Nucleus accumbens (tissue), 56 donors: ENCODE measurements around the gene ULBP2.
"Not testable (repeated sequence)": the region's sequence is repeated elsewhere in the genome, so short reads cannot be mapped to it uniquely, and the experiment has no call there.

ENCODE experiments used
- DNase-seq, 56 donors: peaks; one replicate each; lab custom pipeline; 2025; lab: John Stamatoyannopoulos, UW

ULBP2 gene

DNA sequence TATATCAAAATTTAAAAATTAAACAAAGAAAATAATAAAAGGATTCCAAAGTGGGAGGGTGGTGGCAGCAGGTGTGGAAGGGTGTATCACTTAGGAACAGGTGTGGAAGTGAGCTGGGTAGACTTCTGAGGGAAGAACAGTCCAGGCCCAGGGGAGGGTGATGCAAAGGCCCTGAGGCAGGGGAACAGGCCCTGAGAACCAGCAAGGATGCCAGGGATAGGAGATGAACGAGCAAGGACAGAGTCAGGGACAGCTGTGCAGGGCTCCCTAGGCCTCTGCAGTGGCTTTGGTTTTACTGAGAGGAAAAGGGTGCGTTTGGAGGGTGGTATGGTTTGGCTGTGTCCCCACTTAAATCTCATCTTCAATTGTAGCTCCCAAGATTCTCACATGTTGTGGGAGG lies 34.5 kb upstream of the ULBP2 start:
- no peak for DNase-seq

DNA sequence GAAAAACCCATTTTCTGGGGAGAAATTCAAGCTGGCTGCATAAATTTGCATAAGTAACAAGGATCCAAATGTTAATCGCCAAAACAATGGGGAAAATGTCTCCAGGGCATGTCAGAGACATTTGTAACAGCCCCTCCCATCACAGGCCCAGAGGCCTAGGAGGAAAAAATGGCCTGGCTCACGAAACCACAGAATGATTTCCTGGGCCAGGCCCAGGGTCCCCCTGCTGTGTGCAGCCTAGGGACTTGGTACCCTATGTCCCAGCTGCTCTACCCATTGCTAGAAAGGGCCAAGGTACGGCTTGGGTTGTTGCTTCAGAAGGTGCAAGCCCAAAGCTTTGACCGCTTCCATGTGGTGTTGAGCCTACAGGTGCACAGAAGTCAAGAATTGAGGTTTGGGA lies 33.3 kb upstream of the ULBP2 start:
- DNase-seq: not testable (repeated sequence)

DNA sequence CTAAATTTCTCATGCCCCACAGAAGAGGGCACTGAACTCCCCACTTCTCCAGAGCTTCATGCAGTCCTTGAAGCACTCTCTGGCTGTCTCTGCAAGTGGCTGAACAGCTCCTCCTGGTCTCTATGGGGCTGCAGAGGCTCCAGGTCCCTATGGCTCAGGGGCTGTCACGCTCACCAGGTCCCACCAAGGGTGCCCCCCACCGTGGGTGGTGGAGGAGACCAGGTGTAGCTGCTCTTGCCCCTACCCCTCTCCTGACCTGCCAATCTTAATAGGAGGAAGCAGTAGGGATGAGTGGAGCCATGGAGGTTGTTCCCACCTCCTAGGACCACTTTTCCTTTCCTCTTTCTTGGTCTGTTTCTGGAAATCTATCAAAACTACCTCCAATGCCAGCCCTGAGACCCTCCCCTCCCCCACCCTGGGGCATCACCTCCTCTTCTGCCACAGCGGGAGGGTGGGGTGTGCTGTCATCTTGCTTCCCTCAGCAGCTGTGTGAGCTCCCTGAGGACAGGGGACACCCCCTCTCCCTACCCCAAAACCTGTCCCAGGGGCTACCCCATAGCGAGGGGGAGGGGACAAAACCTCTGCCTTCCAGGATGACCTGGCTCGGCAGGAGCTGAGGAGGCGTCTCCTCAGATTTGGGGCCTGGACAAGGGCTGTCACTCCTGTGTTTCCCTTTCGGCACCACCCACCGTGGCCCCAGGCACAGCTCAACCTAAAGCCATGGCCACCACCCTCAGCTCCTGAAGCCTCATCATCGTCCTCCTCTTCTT lies 31.9 kb upstream of the ULBP2 start:
- no peak for DNase-seq

DNA sequence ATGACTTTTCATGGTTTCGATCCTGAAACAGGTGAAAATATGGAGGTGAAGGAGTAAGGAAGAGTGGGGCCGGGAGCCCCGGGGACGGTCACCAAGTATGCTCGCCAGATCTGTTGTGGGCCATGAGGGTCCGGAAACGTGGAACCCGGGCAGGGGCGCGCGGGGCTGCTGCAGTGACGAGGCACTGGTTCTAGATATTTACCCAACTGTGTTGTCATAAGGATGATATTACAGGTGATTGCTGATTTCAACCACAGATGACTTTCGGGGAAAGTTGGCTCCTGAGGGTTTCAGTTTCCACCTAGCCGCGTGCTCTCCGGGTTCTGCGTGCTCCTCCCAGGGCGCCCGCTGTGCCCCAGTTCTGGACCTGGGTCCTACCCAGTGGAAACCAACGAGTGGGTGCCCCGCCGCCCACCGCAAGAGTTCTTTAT lies 31.1 kb upstream of the ULBP2 start:
- DNase-seq: no peak

DNA sequence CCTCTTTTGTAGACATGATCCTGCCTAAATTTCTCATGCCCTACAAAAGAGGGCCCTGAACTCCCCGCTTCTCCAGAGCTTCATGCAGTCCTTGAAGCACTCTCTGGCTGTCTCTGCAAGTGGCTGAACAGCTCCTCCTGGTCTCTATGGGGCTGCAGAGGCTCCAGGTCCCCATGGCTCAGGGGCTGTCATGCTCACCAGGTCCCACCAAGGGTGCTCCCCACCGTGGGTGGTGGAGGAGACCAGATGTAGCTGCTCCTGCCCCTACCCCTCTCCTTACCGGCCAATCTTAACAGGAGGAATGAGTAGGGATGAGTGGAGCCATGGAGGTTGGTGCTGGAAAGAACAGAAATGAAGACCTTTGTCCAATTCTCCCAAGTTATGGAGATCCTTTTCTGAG lies 29.1 kb upstream of the ULBP2 start:
- not testable (repeated sequence) for DNase-seq

DNA sequence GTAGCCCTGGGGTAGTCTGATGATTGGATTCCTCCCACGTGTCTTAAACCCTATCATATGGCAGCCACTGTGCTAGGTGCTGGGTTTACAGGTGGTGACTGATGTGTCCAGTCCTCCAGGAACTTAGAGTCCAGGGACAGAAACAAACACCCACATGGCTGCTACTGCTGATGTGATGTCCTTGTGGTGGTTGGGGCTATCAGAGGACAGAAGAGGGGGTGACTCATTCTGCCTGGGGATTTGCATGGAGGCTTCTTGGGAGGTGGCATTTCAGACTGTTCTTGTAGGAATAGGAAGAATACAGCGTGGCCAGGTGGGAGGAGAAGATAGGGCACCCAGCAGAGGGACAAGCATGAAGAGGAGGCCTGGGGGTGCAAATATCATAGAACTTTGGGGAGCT lies 28.7 kb upstream of the ULBP2 start:
- no peak for DNase-seq

DNA sequence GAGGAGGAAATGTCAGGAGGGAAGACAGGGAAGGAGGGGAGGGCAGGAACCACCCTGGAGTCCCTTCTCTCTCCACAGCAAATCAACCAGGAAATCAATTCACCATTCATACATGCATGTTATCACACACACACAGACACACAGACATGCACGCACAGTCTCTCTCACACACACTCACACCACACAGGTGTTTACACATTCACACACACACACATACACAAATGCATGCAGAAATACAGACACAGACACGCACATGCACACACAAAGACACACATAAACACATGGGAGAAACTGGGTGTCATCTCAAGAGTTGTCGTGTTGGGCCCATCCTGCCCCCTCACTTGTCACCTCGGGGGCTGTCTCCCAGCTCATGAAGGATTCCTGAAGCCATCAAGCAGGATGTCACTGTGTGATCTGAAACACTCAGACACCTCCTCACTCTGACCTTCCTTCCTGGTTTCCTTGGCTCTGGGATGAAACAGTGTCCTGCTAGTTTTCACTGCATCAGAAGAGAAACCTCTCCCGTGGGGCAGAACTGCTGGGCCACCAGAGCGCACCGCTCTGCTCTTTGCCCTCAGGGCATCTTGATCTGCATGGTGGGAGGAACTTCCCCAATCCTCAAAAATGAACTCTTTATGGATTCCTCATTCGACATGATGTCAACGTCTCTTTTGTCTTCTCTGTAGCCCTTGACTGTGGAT lies 28.1 kb upstream of the ULBP2 start:
- no peak for DNase-seq

DNA sequence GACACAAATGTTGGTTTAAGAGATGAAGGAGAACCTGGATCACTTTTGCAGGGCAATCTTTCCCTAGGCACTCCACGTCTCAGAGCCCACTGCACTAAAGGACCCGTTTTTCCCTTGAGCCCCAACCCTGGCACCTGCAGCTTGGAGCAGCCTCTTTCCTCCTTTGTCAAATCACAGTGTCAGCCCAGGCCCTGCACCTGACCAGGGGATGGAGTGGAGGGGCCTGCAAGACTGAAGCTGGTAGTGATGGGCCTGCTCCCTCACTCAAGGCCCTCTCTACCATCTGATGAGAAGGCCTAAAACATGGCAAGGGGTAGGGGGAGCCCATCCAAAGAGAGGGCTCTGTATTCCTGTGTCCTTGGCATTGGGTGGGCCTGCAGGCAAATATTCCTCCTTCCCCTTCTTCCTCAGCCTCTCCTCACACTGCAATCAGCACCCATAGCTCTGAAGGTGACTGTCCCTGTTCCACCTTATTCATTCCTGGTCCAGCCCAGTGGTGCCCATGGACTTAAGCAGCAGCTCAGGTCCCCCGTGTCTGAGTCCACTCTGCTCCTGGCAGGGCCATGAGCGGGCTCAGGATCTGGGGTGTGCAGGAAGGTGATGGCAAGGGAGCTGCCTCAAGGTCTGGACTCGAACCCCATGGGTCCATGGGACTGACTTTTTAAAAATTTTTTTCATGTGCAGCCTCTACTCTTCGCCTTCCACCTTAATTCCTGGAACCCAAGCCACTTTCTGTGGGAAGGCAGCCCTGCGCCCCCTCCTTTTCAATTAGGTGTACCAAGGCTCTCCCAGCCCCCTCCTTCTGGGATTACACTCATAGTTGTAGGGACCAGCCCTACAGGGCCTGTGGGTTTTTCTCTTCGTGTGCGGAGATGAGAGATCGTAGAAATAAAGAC lies 25.6 kb upstream of the ULBP2 start:
- no peak for DNase-seq

DNA sequence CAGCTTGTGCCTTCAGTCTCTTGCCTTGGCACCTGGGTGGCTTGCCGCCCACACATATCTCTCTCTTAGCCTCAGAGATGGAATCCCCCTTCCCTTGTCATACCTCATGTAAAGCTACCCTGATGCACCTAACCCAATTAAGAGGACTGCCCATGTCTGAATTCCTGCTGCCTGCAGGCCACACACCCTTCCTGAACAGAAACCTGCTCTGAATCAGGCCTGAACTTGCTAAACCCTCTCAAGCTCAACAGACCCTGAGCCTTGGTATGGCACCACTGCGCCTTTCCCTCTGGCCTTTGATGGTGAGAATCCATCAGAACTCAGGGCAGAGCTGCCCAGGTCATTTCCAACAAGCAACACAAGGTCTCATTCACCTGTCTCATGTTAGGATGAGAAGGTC lies 24.1 kb upstream of the ULBP2 start:
- DNase-seq: no peak

DNA sequence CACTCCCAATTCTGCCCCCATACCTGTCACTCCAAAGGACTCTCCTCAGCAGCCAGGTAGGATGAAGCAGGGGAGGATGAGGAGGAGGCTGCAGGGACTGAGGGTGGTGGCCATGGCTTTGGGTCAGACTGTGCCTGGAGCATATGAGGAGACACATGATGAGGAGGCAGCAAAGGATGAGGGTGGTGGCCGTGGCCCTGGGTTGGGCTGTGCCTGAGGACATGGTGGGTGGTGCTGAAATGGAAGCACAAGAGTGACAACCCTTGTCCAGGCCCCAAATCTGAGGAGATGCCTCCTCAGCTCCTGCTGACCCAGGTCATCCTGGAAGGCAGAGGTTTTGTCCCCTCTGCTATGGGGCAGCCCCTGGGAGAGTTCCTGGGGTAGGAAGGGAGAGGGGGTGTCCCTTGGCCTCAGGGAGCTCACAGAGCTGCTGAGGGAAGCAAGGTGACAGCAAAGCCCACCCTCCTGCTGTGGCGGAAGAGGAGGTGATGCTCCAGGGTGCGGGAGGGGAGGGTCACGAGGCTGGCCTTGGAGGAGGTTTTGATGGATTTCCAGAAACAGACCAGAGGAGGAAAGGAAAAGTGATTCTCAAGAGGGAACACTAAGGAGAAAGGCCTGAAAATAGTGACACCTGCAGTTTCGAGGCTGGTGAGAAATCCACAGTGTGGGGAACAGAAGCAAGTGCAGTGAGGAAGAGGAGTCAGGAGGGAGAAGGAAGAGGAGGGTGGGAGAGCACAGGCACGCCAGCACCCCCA lies 23.5 kb upstream of the ULBP2 start:
- no peak for DNase-seq

DNA sequence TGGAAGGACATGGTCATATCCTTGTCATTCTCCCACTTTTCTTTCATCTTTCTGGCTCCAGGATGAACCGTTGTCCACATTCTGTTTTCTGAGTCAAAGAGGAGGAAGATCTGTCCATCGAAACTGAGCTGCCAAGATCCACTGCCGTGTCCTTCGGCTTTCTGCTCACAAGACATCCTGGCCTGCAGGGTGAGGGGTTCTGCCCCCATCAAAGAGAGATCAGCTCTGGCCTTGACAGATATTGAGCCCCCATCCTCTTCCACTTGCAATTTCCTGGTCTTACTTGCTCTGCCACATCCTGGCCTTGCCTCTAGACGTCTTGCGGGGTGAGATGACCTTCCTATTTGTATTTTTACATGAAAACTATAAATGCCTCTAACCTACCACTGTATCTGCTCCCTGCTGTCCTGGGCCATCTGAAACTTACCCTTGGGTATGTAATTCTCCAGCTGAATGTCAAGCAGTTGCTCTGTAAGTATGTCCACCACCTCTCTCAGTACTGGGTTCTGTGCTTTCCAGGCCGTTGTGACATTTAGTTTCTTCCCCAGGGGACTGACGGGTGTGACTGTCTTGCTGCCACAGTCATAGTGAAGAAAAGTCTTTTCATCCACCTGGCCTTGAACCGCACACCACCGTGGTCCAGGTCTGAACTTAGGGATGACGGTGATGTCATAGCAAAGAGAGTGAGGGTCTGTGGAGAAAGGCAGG lies 22.5 kb upstream of the ULBP2 start:
- DNase-seq: not testable (repeated sequence)

DNA sequence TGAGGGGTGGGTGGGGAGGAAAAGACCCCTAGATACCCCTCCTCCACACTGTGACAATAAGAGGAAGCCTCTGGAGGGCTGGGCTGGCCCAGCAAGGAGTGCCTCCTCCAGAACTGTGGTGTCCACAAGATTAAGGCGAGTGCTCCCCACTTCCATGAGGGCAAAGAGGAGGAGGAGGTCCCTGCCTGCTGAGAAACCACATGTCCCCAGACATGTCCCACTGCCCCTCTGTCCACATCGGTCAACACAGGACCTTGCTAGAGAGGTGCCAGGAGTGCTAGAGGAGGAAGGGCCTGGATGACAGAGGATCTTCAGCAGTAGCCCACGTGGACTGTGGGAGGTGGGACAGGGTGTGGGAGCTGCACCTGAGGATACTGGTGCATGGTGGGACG lies 22.0 kb upstream of the ULBP2 start:
- DNase-seq: no peak

DNA sequence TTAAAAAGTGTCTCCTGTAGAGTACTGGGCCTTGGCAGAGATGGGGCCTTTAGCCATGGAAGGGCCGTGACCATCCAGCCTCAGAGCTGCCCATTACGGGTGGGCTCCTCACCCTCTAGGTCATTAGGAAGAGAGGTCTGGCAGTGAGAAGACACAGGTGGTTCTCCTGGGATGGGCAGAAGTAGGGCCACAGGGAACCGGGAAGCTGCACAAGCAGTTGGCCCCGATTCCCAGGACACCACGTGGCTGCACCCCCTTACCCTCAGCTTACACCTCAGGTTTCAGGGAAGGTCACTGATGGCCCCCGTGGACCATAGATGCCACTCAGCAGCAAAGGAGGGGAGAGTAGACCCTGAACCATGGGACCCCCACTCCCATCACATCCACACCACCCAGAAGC lies 20.5 kb upstream of the ULBP2 start:
- no peak for DNase-seq

DNA sequence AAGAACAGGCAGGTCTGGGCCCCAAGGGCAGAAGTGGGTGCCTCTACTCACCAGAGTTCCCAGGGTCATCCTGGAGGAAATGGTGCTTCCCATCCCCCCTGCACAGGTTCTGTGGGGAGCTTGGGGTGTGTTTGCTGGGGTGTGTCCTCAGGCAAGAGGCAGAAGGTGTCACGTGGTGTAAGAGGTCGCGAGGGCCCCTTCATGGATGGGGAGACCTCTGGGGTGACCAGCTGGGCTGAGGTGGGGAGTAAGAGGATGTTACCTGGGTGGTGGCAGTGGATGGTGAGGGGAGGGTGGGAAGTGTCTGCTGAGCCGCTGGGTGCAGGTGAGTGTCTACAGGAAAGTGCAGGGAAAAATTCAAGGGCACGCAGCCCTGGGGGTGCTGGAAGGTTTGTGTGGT lies 19.7 kb upstream of the ULBP2 start:
- not testable (repeated sequence) for DNase-seq

DNA sequence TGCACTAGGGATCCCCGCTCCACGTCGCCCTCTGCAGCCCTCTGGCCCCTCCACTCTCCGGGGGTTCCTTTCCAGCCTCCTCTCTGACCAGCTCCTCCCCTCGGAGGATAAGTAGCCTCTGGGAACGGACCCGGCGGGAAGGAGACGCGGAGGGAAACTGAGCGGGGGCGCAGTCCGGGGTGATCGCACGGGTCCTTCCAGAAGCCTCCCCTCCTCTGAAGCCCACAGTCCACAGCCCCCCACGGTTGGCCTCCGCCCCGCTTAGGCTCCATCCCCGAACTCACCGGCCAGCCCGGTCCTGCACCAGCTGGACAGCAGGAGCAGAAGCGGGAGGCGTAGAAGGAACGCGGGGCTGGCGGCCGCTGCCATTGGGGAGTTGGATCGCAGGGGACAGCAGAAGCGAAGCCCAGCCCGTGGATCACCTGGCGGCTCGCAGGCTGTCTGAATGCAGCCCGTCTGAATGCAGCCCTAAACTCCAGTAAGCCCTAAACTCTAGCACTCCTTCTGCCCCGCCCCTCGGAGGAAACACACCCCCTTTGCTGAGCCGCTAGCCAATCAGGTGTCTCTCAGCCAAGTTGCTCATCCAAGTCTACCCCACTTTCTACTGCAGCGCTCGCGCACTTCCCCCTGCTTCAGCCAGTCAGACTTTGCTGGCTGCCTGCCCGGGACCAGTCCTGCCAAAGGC lies 19.0 kb upstream of the ULBP2 start, which contains the start of gene RAET1G:
Gene RAET1G, minus strand, starts transcription at position 480 of the 685 bp plus-strand sequence. Its CDS starts 111 bp downstream, at position 369.
- DNase-seq: peak in 52 of 56 donors; percentile 10 to 84 (median 54)

DNA sequence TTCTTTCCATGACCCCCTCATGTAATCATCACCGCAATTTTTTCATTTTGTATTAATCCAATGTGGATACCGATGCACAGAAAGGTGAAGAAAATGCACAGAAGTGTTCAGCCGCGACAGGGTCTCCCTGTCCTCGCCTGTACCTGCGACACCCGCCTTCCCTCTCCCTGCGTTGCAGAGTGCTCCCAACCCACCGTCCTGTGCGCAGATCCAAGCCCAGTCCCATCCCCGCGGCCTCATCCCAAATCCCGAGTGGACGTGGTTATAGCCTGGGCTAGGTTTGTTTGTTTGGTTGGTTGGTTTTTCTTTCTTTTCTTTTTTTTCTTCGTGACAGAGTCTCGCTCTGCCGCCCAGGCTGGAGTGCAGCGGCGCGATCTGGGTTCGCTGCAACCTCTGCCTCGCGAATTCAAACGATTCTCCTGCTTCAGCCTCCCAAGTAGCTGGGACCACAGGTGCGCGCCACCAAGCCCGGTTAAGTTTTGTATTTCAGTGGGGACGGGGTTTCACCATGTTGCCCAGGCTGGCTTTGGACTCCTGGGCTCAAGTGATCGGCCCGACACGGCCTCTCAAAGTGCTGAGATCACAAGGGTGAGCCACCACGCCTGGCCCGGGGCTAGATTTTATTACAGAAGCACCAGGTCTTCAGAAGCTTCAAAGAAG lies 18.4 kb upstream of the ULBP2 start:
- DNase-seq: no peak

DNA sequence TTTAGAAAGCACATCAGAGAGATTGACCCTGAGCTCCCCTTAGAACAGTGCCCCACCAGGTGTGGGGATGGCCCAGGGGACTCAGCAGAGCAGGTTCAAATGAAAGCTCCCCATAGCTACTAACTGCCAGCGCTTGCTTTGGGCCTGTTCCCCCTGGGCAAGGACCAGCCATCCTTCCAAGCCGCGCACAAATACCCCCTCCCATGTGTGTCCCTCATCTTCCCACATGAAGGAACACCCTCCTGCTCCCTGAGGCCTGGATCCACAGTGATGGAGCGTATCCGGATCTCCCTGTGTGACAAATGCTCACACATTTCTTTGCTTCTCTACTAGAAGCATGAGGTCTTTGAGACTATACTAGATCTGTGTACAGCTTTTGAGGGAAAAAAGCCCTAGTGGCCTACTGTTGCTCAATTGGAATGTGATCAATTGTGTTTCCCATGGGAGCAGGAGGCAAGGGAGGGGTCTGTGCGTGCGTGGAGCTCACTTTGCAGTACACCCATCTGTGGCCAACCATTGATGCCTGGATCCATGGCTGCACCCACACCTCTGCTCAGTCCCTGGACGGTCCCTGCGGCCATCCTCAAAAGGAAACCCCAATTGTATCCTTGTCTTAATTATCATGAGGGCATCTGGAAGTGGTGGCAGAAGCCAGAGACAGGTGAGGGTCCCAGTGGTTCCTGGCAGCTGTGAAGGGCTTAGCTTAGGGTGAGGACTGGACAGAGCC lies 17.4 kb upstream of the ULBP2 start:
- DNase-seq: no peak

DNA sequence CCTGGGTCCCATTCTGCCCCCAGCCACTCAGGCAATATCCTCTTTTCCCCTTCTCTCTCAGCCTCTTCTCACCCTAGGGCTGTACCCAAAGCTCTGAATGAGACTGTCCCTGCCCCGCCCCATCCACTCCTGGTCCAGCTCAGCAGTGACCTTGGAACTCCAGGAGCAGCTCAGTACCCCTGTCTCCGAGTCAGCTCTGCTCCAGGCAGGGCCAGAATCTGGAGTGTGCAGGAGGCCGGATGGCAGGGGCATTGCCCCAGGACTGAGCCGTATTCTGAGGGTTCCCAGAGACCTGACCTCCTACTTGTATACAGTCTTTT lies 16.9 kb upstream of the ULBP2 start:
- DNase-seq: no peak
